Breast epithelium (tissue), 3 donors: ENCODE measurements around the gene CLSTN1.

Experiments
- CTCF ChIP-seq, 3 donors: fragments of 450-650 bp; IDR thresholded peaks; one replicate each; pipeline ENCODE4 v1.5.1; 2016 to 2017; ENCODE audit warnings: antibody characterized with exemption in 3 of 3, mild to moderate bottlenecking in 3 of 3, moderate library complexity in 3 of 3
- POLR2AphosphoS5 ChIP-seq, 3 donors: sonication (generic); formaldehyde crosslinking; IDR thresholded peaks; one replicate each; pipeline ENCODE4 v1.6.1; 2017; ENCODE audit warnings: antibody characterized with exemption in 3 of 3

GRCh38 chr1:9826616-9827015, 2.9 kb upstream of the CLSTN1 start:
- TF ChIP-seq POLR2AphosphoS5 (IDR thresholded peaks at IDR 0.05) = no peak
- no peak for TF ChIP-seq CTCF (IDR thresholded peaks at IDR 0.05)
